NCI-H524 (cell line): ENCODE data around the gene VPS13D.

Experiments used
- DNase-seq, 2 experiments: peaks; one replicate each; lab custom pipeline; 2025; lab: John Stamatoyannopoulos, UW

The VPS13D gene

GRCh38 chr1:12433323-12434053, 203.7 kb downstream of the VPS13D start:
- no peak for DNase-seq

DNA sequence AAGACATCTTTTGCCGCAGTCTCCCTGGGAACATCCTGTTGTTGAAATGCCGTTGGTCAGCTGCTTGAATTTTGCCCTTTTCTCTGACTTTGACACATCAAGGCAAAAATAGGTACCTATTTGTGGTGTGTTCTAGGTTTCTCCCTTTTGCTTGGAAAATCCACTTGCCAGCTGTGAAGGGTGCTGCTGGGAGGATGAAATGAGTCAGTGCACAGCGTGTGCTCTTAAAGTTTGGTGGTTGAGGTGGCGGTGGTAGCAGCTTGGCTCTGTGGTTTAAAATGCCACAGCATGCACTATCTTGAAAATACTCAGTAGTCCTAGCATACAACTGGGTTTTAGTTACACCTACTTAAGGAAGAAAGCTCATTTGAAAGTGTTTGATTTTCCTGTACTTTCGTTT, 204.3 kb downstream of the VPS13D start:
- no peak for DNase-seq

GRCh38 chr1:12434686-12435085, 204.9 kb downstream of the VPS13D start:
- no peak for DNase-seq

GRCh38 chr1:12435639-12436344, 206.0 kb downstream of the VPS13D start:
- no peak for DNase-seq

- no peak for DNase-seq
Observed at GRCh38 chr1:12436345-12436658, 206.5 kb downstream of the VPS13D start.

DNA sequence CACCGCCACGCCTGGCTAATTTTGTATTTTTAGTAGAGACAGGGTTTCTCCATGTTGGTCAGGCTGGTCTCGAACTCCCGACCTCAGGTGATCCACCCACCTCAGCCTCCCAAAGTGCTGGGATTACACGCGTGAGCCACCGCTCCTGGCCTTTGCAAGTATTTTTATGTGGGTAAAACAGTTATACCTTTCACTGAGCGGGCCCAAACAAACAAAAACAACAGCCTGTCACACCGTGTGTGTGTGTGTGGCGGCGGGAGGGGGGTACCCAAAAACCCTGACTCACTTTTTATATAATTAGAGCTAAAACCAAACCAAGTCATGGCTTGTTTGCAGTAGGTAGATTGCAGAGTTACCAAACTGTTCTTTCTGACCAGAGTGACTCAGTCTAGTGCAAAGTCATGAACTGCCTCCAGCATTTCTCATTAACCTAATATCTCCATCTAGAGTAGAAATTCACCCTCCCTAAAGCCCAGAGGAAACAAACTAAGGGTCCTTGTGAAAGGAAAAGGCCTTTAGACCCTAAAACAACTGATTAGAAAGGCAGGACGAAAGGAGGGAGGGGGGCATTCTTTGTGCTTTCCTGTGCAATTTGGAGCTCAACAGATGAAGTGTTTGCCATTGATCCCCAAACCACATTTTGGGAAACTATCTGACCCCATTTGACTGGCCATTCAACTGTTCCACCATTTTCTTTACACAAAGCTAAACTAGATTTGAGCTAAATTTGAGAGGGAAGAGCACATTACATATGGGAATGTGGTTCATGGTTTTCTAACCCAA, 207.2 kb downstream of the VPS13D start:
- DNase-seq: no peak

GRCh38 chr1:12437629-12438028, 207.8 kb downstream of the VPS13D start:
- DNase-seq: no peak

GRCh38 chr1:12438349-12438924, 208.6 kb downstream of the VPS13D start:
- no peak for DNase-seq

- DNase-seq: no peak
Observed at GRCh38 chr1:12439073-12439472, 209.2 kb downstream of the VPS13D start.

DNA sequence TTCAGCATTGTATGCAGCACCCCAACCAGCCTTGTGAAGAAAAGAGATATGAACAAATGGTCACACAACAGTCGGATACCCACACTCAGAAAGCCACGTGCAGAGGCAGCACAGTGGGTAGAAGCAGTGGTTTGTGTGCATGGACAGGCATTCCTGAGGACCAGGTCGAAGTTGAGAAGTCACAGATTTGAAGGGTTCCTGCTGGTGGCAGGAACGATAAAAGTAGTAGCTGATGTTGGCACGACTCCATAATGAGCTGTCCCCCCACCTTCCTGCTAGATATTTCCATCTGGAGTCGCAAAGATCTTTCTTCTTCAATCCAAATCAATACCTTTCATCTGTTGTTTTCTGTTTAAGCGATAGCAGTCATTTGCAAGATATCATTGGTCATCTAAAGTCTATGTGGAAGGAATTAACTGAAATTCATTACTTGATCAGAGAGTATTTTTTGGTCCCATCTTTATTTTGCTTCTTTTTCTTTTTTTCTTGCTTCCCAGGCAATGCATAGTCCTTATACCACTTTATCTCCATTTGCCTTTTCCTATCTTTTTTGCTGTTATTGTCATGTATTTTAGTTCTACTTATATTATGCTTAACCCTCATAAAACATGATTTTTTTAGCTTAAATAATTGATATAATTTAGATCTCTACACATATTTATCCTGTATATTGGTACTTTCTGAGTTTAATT, 211.7 kb downstream of the VPS13D start:
- DNase-seq: no peak

GRCh38 chr1:12442217-12442616, 212.4 kb downstream of the VPS13D start:
- DNase-seq: no peak

DNA sequence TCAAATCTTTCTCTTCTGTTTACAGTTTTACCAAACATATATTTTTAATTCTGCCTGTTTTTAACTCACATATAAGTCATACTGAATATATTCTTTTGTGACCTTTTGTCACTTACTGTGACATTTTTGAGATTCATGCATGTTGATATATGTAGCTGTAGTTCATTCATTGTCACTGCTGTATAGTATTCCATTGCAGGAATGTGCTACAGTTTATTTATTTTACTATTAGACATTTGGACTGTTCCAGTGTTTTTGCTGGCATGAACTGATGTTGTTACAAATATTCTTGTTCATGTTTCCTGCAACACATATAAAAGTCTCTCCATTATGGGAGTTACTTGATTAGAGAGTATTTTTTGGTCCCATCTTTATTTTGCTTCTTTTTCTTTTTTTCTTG, 213.3 kb downstream of the VPS13D start:
- no peak for DNase-seq

DNA sequence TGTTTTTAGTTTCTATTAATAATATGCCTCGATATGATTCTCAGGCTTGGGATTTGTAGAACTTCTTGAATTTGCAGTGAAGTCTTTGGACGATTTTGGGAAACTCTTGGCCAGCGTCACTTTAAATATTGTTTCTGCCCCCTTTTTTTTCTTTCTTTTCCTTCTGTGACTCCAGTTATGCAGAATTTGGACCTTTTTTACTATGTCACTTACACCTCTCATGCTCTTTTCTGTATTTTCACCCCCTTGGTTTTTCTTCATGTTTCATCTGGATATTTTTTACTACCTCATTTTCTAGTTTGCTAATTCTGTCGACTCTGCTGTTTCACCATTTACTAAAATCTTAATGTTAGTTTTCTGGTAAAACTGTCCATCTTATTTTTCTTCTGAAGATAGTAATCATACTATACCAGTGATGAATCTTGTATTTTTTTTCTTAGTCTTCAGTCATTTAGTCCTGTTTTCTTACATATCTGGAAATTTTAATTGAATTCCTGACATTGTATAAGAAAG, 214.6 kb downstream of the VPS13D start:
- no peak for DNase-seq

DNA sequence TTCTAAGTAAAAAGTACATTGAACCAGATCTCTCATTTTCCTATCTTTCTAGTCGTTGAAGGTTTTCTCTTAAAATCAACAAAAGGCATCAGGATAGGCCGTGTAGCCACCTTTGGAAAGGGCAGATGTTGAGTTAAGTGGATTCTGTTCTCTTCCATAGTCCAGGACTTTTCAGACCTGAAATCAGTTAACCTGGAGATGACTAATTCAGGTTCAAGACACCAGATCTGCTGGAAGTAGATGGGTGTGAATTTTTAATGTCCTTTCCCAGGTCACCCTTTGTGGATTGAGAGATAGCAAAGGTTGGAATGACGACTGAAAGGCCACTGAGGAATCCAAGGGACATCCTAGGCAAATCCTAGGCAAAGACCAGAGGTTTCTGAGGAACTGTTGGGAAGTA, 215.4 kb downstream of the VPS13D start:
- no peak for DNase-seq

GRCh38 chr1:12446593-12446992, 216.8 kb downstream of the VPS13D start:
- DNase-seq: no peak

- DNase-seq: no peak
Observed at GRCh38 chr1:12447307-12447706, 217.5 kb downstream of the VPS13D start.

- no peak for DNase-seq
Observed at GRCh38 chr1:12447849-12448312, 218.1 kb downstream of the VPS13D start.

DNA sequence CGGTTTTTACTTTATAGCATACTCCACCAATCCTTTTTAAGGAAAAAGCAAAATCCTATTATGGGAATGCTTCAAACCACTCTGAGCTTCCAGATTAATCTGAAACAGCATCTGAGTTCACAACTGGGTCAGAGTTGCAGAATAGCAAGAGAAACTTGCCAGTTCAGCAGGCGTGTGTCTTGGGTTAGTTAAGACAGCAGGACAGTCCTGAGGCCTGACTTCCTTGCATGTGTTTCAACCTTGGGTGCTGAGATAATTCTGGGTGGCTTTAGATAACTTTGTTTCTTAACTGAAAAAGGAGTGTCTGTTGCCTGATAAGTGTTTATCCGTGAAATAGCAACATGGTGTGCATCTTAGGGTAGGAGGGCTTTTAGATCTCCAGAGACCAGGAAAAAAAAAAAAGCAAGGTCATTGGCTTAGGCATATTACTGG, 218.9 kb downstream of the VPS13D start:
- peak in 1 of 2 experiments; percentile 8 for DNase-seq

DNA sequence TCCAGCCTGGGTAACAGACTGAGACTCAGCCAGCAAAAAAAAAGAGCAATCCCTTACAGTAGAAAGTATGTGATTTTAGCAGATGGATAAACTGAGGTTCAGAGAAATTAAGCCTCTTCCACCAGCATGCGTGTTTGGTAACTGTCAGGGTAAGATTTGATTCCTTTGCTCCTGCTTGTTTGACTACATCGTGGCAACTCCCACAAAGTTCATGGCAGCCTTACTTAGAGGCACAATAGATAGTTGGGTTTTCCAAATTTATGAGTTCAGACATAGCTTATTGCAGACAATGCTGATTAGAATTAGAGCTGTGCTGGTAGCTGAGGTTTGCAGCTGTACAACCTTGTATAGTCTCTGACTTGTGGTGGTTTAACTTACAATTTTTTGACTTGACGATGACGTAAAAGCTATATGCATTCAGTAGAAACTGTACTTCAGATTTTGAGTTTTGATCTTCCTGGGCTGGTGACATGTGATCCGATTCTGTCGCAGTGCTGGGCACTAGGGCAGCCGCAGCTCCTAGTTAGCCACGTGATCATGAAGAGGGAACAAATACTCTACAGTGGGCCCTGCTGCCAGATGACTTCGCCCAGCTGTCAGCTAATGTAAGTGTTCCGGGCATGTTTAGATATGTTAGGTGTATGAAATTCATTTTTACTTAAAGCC, 220.4 kb downstream of the VPS13D start:
- peak; percentile 75 to 93 for DNase-seq

GRCh38 chr1:12450756-12451559, 221.1 kb downstream of the VPS13D start:
- peak; percentile 12 to 64 for DNase-seq
